ENCODE measurements around the gene DUSP16. TPM values are rescaled to one million over a fixed set of nuclear protein-coding genes. Genes with fewer than 3 reads are reported as not detected.
A peak's percentile ranks its signal among the peaks of the same experiment; 100 is the strongest.
"Not testable (repeated sequence)": the region's sequence is repeated elsewhere in the genome, so short reads cannot be mapped to it uniquely, and the experiment has no call there.

The DUSP16 gene
- total and polyA plus RNA-seq, 4 experiments from 2014 or later: 16.8 to 125 (median 72.5) TPM

- H3K4me3 Mint-ChIP-seq: peak overlapping the region in 2 of 8 donors; percentile 31 to 57
- Histone ChIP-seq H3K4me1 (ENCODE audit: insufficient read depth, low read length) (peaks cover 14% of the 10 kb centered on the region), H3K27ac (ENCODE audit: low read depth, low read length) (no peak overlapping the region), H3K4me3 (ENCODE audit: low read length in 2 of 2) (no peak overlapping the region), H3K27me3 (ENCODE audit: insufficient read depth, low read length) (no peaks in the 10 kb centered on the region), H3K36me3 (ENCODE audit: insufficient read depth, low read length) (no peaks in the 10 kb centered on the region), H3K9me3 (ENCODE audit: control insufficient read depth in 1 of 2, low read length in 2 of 2) (no peaks in the 10 kb centered on the region)
- intact Hi-C loops (cut with micrococcal nuclease): no loop called here
- H3K9me3 Mint-ChIP-seq: no peaks in the 10 kb centered on the region
- H3K27ac Mint-ChIP-seq: peak overlapping the region in 2 of 7 donors; percentile 27 to 66
- DNase-seq: no peak
- CTCF ChIA-PET (ENCODE audit: partially characterized antibody): no interaction called here
- no peaks in the 10 kb centered on the region for H3K36me3 Mint-ChIP-seq
- H3K27me3 Mint-ChIP-seq: no peaks in the 10 kb centered on the region
- peaks cover 13 to 19% (median 14%) of the 10 kb centered on the region in 4 donors for H3K4me1 Mint-ChIP-seq
- POLR2A ChIA-PET (ENCODE audit: partially characterized antibody): no interaction called here
These were observed 20.2 kb upstream of the DUSP16 start for GRCh38 chr12:12582895-12583303.

- peaks cover 14% of the 10 kb centered on the region for H3K4me1 ChIP-seq (ENCODE audit: insufficient read depth, low read length)
- no peak for DNase-seq
- peak overlapping the region in 2 of 8 donors; percentile 31 to 57 for H3K4me3 Mint-ChIP-seq
- H3K9me3 Mint-ChIP-seq: no peaks in the 10 kb centered on the region
- H3K4me3 ChIP-seq (ENCODE audit: low read length in 2 of 2): no peak overlapping the region
- no peaks in the 10 kb centered on the region for H3K27me3 Mint-ChIP-seq
- ChIA-PET CTCF (ENCODE audit: partially characterized antibody) (no interaction called here), POLR2A (ENCODE audit: partially characterized antibody) (no interaction called here)
- peaks cover 13 to 19% (median 14%) of the 10 kb centered on the region in 4 donors for H3K4me1 Mint-ChIP-seq
- peak overlapping the region in 3 of 7 donors; percentile 27 to 66 (median 39) for H3K27ac Mint-ChIP-seq
- no peak overlapping the region for H3K27ac ChIP-seq (ENCODE audit: low read depth, low read length)
- intact Hi-C loops (cut with micrococcal nuclease): no loop called here
- H3K9me3 ChIP-seq (ENCODE audit: control insufficient read depth in 1 of 2, low read length in 2 of 2): no peaks in the 10 kb centered on the region
- H3K36me3 Mint-ChIP-seq: no peaks in the 10 kb centered on the region
- no peaks in the 10 kb centered on the region for H3K36me3 ChIP-seq (ENCODE audit: insufficient read depth, low read length)
- H3K27me3 ChIP-seq (ENCODE audit: insufficient read depth, low read length): no peaks in the 10 kb centered on the region
These were observed 19.7 kb upstream of the DUSP16 start for GRCh38 chr12:12582193-12582881.

GRCh38 chr12:12580716-12581115 lies 18.1 kb upstream of the DUSP16 start:
- CTCF ChIA-PET (ENCODE audit: partially characterized antibody): interaction anchor here (0.7 kb wide), 1 partner anchor 156 kb away, joined by 3 read pairs; no protein-coding TSS in a partner anchor
- intact Hi-C loops (cut with micrococcal nuclease): not testable (repeated sequence)

GRCh38 chr12:12577786-12578185 lies 15.1 kb upstream of the DUSP16 start:
- H3K4me3 ChIP-seq (ENCODE audit: low read length in 2 of 2): no peak overlapping the region
- H3K27me3 ChIP-seq (ENCODE audit: insufficient read depth, low read length): no peaks in the 10 kb centered on the region
- ChIA-PET CTCF (ENCODE audit: partially characterized antibody) (no interaction called here), POLR2A (ENCODE audit: partially characterized antibody) (interaction anchor here (1.3 kb wide), 1 partner anchor 13 kb away, joined by 3 read pairs; no protein-coding TSS in a partner anchor)
- H3K4me1 Mint-ChIP-seq: peaks cover 9 to 13% (median 12%) of the 10 kb centered on the region in 4 donors
- H3K36me3 Mint-ChIP-seq: no peaks in the 10 kb centered on the region
- no peak for DNase-seq
- H3K27me3 Mint-ChIP-seq: no peaks in the 10 kb centered on the region
- intact Hi-C loops (cut with micrococcal nuclease): no loop called here
- no peak overlapping the region for H3K27ac Mint-ChIP-seq
- peaks cover 9% of the 10 kb centered on the region for H3K4me1 ChIP-seq (ENCODE audit: insufficient read depth, low read length)
- H3K36me3 ChIP-seq (ENCODE audit: insufficient read depth, low read length): no peaks in the 10 kb centered on the region
- no peaks in the 10 kb centered on the region for H3K9me3 ChIP-seq (ENCODE audit: control insufficient read depth in 1 of 2, low read length in 2 of 2)
- H3K4me3 Mint-ChIP-seq: no peak overlapping the region
- no peak overlapping the region for H3K27ac ChIP-seq (ENCODE audit: low read depth, low read length)
- H3K9me3 Mint-ChIP-seq: no peaks in the 10 kb centered on the region

More at GRCh38 chr12:12580716-12581115, 18.1 kb upstream of the DUSP16 start:
- not testable (repeated sequence) for H3K9me3 Mint-ChIP-seq; H3K27me3 ChIP-seq (ENCODE audit: insufficient read depth, low read length); H3K27ac Mint-ChIP-seq; H3K27ac ChIP-seq (ENCODE audit: low read depth, low read length); DNase-seq; H3K4me3 Mint-ChIP-seq; H3K36me3 Mint-ChIP-seq; H3K9me3 ChIP-seq (ENCODE audit: control insufficient read depth in 1 of 2, low read length in 2 of 2); H3K27me3 Mint-ChIP-seq; H3K4me3 ChIP-seq (ENCODE audit: low read length in 2 of 2); H3K36me3 ChIP-seq (ENCODE audit: insufficient read depth, low read length)
- H3K4me1 Mint-ChIP-seq: peaks cover 13 to 19% (median 14%) of the 10 kb centered on the region in 4 donors
- POLR2A ChIA-PET (ENCODE audit: partially characterized antibody): interaction anchor here (0.7 kb wide), 1 partner anchor 34 kb away, joined by 4 read pairs; no protein-coding TSS in a partner anchor
- peaks cover 14% of the 10 kb centered on the region for H3K4me1 ChIP-seq (ENCODE audit: insufficient read depth, low read length)

GRCh38 chr12:12572659-12573058 lies 10.0 kb upstream of the DUSP16 start:
- ChIA-PET POLR2A (ENCODE audit: partially characterized antibody) (interaction anchor here (1.0 to 1.5 kb wide), 2 partner anchors 10 to 131 kb away, joined by 3 read pairs; partner anchors contain the start of gene DUSP16), CTCF (ENCODE audit: partially characterized antibody) (interaction anchor here (1.5 kb wide), 1 partner anchor 9 kb away, joined by 8 read pairs; no protein-coding TSS in a partner anchor)
- H3K9me3 ChIP-seq (ENCODE audit: control insufficient read depth in 1 of 2, low read length in 2 of 2): no peaks in the 10 kb centered on the region
- intact Hi-C loops (cut with micrococcal nuclease): no loop called here
- no peaks in the 10 kb centered on the region for H3K4me1 ChIP-seq (ENCODE audit: insufficient read depth, low read length)
- H3K27me3 Mint-ChIP-seq: no peaks in the 10 kb centered on the region
- H3K27me3 ChIP-seq (ENCODE audit: insufficient read depth, low read length): no peaks in the 10 kb centered on the region
- DNase-seq: no peak
- H3K27ac ChIP-seq (ENCODE audit: low read depth, low read length): no peak overlapping the region
- H3K27ac Mint-ChIP-seq: peak overlapping the region in 1 of 7 donors; percentile 39
- no peaks in the 10 kb centered on the region for H3K36me3 Mint-ChIP-seq
- H3K9me3 Mint-ChIP-seq: no peaks in the 10 kb centered on the region
- H3K4me3 Mint-ChIP-seq: no peak overlapping the region
- H3K36me3 ChIP-seq (ENCODE audit: insufficient read depth, low read length): no peaks in the 10 kb centered on the region
- peaks cover 0 to 4% (median 2%) of the 10 kb centered on the region in 4 donors for H3K4me1 Mint-ChIP-seq
- H3K4me3 ChIP-seq (ENCODE audit: low read length in 2 of 2): no peak overlapping the region

GRCh38 chr12:12565971-12566370 lies 3.3 kb upstream of the DUSP16 start:
- H3K36me3 Mint-ChIP-seq; H3K27me3 ChIP-seq (ENCODE audit: insufficient read depth, low read length); H3K4me3 Mint-ChIP-seq; H3K9me3 Mint-ChIP-seq; H3K27ac Mint-ChIP-seq; POLR2A ChIA-PET (ENCODE audit: partially characterized antibody); H3K9me3 ChIP-seq (ENCODE audit: control insufficient read depth in 1 of 2, low read length in 2 of 2); DNase-seq; H3K36me3 ChIP-seq (ENCODE audit: insufficient read depth, low read length); intact Hi-C loops (cut with micrococcal nuclease); H3K4me3 ChIP-seq (ENCODE audit: low read length in 2 of 2); H3K27me3 Mint-ChIP-seq; H3K27ac ChIP-seq (ENCODE audit: low read depth, low read length): not testable (repeated sequence)
- peaks cover 13% of the 10 kb centered on the region for H3K4me1 ChIP-seq (ENCODE audit: insufficient read depth, low read length)
- peaks cover 5 to 23% (median 14%) of the 10 kb centered on the region in 4 donors for H3K4me1 Mint-ChIP-seq
- CTCF ChIA-PET (ENCODE audit: partially characterized antibody): interaction anchor here (4.2 kb wide), 1 partner anchor 189 kb away, joined by 88 read pairs; no protein-coding TSS in a partner anchor

- intact Hi-C loops (cut with micrococcal nuclease): loop anchor here (1.0 to 5.0 kb wide), 2 partner anchors 189 to 247 kb away; partner anchors contain the start of gene DDX47
- Histone ChIP-seq H3K36me3 (ENCODE audit: insufficient read depth, low read length) (no peaks in the 10 kb centered on the region), H3K9me3 (ENCODE audit: control insufficient read depth in 1 of 2, low read length in 2 of 2) (no peaks in the 10 kb centered on the region), H3K27ac (ENCODE audit: low read depth, low read length) (no peak overlapping the region), H3K4me3 (ENCODE audit: low read length in 2 of 2) (no peak overlapping the region), H3K27me3 (ENCODE audit: insufficient read depth, low read length) (no peaks in the 10 kb centered on the region), H3K4me1 (ENCODE audit: insufficient read depth, low read length) (peaks cover 22% of the 10 kb centered on the region)
- Mint-ChIP-seq H3K36me3 (peaks cover 0 to 10% of the 10 kb centered on the region in 2 donors), H3K27ac (peak overlapping the region in 2 of 7 donors; percentile 11 to 60), H3K4me1 (peaks cover 11 to 31% (median 20%) of the 10 kb centered on the region in 4 donors), H3K4me3 (no peak overlapping the region), H3K27me3 (no peaks in the 10 kb centered on the region), H3K9me3 (peaks cover 0 to 4% (median 0%) of the 10 kb centered on the region in 8 donors)
- POLR2A ChIA-PET (ENCODE audit: partially characterized antibody): interaction anchor here (2.5 to 2.9 kb wide), 7 partner anchors 82 to 208 kb away, joined by 22 to 50 read pairs (median 28); partner anchors contain the start of gene BORCS5
- CTCF ChIA-PET (ENCODE audit: partially characterized antibody): interaction anchor here (0.6 to 4.2 kb wide), 23 partner anchors 8 to 207 kb away, joined by 3 to 88 read pairs (median 5); partner anchors contain the start of gene CREBL2
- no peak for DNase-seq
These were observed 2.2 kb upstream of the DUSP16 start for GRCh38 chr12:12564911-12565310.
